HG02884 (cell line): ENCODE results near the gene PAK6.

Source experiments
- ATAC-seq: cut with Tn5 transposase; IDR thresholded peaks from one replicate; pipeline ENCODE4 v1.9.1; 2021; ENCODE audit warnings: mild to moderate bottlenecking, moderate library complexity; ENCODE audit not compliant: unreplicated experiment

The PAK6 gene

DNA sequence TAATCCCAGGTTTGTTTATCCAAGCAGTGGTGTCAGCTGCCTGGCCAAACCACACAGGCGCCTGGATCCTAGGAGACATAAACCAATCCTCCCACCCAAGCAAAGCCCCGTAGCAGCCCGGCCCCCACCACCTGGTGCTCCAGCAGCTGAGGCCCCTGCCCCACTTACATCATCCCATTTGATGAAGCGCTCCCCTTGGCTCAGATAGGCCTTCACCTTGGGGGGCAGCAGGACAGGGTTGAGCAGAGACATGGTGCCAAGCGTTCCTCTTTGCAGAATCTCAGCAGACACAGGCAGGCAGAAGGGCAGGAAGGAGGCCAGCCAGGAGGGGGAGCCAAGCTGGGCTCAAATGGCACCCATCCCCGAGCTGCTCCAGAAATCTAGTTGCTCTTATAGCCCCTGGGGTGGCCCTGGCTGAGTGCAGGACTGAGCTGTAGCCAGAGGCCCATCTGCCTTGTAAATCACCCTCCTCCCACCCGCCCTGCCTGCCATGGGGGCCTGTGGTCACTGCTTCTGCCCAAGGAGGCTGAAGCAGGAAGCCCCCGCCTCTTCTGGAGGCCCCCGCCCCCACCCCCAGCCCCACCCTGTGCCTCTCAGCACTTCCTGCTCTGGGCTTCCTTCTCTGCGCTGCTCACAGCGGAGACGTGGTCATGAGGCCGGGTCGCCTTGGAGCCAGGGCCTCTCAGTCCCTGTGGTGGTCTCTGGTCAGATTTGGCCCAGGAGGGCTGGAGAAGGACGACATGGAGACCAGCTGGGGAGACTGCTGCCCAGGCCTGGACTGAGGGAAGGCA is 68.8 kb downstream of the PAK6 start, which contains the start of gene PLCB2:
TSS of gene PLCB2 (minus strand) at position 515 of the 791 bp plus-strand sequence. CDS start at position 252, 263 bp downstream.
- peak; percentile 59 for ATAC-seq

DNA sequence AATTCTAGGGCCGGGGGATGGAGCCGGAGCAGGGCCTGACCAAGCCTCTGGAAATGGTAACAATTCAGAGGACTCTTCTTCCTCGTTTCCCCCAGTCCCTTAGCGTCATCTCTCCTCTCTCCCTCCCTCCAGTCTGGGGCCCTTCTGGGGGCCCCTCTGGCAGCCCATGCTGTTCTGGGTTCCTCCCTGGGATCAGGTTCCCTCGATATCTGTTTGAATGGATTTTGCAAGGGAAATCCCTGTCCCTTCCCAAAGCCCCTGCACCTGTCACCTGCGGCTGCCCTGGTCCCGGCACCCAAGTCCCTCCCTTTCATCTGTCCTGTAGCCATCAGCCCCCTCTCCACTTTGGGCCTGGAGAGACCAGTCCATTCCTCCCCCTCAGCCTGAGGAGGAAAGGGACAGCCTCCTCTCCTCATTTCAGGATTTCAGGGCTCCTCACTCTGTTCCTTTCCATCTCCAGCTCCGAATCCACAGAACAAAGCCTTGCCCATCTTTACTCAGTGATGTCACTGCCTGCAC is 70.5 kb downstream of the PAK6 start:
- no peak for ATAC-seq

DNA sequence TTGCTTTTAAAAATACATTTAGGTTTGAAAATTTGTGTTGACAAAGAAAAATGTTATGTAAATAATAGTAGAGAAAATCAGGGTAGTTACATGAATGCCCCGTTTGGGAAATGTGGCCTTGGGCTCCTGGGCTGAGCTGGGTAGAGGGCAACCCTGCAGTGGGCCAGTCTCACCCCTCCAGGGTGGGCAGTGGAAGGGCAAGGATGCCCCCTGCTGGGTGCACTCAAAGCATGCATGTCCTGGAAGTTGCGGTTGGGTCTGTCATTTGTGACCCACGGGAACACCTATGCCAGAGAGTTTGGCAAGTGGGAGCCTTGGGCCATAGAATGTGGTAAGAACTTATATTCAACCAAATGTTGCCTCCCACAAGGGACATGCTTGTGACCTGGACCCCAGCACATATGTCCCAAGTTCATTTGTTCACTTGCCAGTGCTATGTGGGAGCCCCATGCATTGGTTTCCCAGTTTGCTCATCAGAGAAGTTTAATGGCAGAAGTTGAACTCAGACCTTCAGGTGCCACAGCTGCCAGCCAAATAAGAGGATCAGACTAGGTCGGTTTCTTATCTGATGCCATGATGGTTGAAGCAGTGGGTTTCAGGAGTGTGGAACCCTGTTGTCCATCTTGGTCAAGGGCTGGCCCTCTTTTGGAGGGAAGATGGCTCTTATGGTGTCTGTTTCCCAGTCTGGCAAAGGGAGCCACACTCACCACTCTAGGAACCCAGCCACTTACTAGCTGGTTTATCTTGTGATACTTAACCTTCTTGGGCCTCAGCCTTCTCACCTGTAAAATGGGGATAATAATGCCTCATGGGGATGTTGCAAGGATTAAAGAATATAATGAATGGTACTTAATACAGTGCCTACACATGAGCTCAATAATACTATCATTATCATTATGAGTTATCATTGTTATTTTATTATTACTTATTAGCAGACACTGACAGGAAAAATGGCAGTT is 71.4 kb downstream of the PAK6 start:
- no peak for ATAC-seq

DNA sequence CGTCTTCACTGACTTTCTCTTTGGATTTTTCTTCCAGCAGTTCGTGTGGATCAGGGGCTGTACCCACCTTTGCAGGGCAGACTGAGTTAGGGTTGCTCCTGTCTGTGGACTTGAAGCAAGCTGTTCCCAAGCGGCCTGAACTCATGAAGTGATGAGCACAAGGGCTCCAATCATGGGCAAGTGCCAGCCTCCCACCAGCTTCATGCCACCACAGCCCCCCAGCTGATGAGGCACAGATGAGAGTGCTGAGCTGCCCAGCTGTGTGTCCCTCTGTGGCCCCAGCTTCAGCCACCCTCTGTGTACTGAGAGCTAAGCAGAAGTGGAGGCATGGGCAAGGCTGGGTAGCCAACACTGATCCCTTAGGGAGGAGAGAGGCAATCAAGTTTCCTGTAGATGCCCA is 72.1 kb downstream of the PAK6 start:
- ATAC-seq = no peak

DNA sequence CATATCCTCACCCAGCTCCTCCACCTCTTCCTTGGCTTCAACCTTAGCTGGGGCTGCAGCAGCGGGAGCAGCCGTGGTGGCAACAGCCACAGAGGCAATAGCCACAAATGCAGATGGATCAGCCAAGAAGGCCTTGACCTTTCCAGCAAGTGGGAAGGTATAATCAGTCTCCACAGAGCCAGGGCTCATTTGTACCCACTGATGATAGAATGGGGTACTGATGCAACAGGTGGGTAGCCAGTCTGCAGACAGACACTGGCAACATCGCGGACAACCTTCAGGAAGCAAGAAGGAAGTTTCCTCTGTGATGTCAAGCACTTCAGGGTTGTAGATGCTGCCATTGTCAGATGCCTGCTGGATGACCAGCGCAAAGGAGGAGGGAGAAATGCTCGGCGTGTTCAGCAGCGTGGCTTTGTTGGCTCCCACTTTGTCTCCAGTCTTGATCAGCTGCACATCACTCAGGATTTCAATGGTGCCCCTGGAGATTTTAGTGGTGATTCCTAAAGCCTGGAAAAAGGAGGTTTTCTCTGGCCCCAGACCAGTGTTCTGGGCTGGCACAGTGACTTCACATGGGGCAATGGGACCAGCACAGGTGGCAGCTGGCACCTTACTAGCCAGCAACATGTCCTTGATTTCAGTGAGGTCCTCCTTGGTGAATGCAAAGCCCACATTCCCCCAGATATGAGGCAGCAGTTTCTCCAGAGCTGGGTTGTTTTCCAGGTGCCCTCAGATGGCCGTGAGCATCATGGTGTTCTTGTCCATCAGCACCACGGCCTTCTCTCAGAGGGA is 73.7 kb downstream of the PAK6 start:
- ATAC-seq = no peak

- no peak for ATAC-seq
These were observed 74.9 kb downstream of the PAK6 start for GRCh38 chr15:40313531-40314398.

DNA sequence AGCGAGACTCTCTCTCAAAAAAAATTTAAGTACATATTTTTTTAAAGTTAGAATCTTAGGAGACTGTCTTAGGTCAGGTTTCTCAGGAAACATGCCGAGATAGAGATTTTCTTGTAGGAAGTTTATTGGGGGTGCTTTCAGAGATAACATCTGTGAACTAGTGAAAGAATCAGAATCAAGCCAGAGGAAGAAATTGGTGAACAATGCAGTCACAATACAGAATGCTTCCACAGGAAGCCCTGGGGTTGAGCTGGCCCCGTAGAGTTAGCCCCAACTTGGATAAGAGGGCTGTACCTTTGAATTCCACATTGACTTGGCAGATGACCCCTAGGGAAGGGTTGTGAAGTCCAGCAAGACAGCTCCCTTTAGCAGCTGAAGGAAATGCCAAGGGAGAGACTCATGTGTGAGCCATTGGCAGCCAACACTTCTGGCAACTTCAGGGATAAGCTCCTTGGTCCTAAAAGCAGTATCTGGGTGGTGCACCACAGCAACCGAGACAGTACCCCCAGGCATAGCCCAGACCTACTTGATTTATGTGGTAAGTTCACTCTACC is 75.9 kb downstream of the PAK6 start:
- no peak for ATAC-seq

- no peak for ATAC-seq
These were observed 78.1 kb downstream of the PAK6 start for GRCh38 chr15:40316931-40317330.

- ATAC-seq = no peak
These were observed 78.7 kb downstream of the PAK6 start for GRCh38 chr15:40317580-40317979.

- no peak for ATAC-seq
These were observed 81.5 kb downstream of the PAK6 start for GRCh38 chr15:40320409-40320808.

GRCh38 chr15:40320931-40321371 is 82.1 kb downstream of the PAK6 start:
- no peak for ATAC-seq

DNA sequence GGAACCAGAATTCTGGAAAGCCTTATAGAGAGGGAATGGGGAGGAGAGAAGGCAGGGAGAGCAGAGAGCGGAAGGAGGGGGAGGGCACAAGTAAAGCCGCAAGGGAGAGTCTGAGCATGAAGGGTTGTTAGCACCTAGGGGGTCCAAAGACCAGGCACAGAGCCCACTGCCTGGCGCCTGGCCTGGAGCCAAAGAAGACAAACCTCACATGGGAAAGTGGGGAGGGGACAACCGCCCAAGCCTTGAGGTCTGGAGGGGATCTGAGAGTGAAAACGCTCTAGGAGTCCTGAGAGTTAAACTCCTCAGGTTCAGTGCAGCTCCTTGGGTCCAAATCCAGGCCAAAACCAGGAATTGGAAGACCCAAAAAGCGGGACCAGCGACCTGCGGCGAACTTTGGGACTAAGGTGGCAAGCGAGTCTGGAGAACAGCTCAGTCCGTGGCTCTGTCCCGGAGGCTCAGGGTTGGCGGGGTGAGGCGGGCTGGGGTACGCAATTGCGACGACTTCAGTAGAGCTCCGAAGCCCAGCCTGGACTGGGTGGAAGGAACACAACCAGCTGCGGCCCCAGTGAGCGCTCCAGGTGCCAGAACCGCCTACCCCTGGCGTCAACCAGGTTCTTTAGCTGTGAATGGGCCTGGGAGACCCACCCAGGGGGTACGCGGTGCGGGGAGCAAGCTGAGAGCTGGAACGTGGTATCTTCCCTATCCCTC is 83.8 kb downstream of the PAK6 start:
- no peak for ATAC-seq

DNA sequence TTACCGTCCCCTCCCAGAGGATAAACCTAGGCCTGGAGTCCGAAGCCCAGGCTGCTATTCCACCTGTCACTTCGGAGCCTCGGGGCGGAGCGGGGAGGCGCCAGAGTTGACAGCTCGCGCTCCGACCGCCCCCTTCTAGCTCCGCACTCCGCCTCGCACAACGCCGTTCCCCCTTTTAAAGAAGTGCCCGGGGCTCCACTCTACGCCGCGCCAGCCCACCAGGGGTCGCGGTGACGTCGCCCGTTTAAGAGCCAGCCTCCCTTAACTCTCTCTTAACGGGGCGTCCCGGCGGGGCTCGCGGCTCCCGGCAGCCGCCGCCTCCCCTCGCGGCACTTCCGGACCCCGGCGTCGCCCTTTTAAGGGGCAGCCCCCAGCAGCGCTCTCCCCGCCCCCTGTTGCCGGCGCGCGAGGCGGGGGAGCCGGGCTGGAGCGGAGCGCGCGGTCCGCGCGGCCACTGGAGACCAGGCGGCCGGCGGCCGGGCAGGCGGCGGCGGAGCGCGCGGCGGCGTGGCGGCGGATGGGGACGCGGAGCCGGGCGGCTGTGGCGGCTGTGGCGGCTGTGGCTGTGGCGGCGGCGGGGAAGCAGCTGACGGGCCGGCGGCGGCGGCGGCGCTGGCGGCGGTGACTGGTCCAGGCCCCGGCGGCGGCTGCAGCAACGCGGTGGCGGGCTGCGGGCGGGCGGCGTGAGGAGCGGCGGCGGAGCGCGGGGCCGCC is 84.5 kb downstream of the PAK6 start, which contains the start of gene INAFM2:
TSS of gene INAFM2 (plus strand) at position 454 of the 714 bp plus-strand sequence. CDS start 364 bp downstream, outside the sequence.
- peak; percentile 81 for ATAC-seq

DNA sequence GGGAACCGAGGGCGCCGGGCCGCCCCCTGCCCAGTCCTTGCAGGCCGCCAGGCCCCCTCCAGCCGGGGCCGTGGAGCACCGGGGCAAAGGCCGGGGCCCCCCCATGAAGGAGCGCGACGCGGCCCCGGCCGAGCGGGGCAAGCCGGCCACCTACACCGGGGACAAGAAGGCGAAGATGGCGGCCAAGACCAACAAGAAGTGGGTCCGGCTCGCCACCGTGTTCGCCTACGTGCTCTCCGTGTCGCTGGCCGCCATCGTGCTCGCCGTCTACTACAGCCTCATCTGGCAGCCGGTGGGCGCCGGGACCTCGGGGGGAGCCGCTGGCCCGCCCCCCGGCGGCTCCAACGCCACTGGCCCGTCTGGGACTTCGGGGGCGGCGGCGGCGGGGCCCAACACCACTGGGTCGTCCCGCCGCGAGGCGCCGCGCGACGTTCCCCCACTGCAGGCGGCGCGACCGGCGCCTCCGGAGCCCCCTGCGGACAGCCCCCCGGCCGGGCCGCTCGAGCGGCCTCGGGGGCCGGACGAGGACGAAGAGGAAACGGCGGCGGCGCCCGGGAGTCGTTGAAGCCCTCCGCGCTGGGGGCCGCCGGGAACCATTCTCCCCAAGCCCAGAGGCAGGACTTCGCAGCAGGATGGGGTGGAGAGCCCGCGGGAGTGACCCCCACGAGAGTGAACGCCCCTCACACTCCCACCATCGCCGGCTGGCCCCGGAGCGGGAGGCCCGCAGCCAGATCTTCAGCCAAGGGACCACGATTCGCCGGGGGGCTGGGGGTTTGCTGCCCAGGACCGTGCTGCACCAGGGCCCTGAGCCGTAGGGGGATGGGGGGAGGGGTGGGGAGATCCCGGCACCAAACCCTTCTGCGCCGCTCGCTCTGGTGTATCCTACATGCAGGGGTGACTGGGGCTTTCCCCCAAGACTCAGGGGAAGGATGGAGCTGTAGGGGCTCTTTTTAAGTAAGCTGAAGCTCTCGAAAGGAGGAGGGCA is 85.4 kb downstream of the PAK6 start:
- ATAC-seq = no peak

GRCh38 chr15:40325188-40325587 is 86.3 kb downstream of the PAK6 start:
- ATAC-seq = no peak

DNA sequence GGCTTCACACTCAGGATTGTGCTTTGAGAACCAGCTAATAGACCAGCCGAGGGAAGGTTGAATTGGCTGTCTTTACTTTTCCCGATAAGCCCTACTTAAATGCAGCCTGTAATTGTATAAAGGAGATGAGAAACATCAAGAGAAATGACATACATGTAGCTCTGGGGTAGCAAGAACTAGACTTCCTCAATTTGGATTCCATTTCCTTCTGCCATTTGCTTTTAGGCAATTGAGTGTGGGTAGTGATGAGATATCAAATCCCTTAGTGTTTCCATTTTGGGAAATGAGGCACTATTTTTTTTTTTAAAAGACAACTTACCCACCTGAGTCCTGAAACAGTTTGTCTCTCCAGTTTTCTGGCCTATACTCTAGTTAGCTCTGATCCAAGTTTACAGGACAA is 86.8 kb downstream of the PAK6 start:
- ATAC-seq = no peak
